Measurements from ENCODE around the gene CYREN. TPM values are rescaled to one million over a fixed set of nuclear protein-coding genes. Genes with fewer than 3 reads are reported as not detected.
"Not testable (repeated sequence)": the region's sequence is repeated elsewhere in the genome, so short reads cannot be mapped to it uniquely, and the experiment has no call there.

Gene CYREN
- total RNA-seq, 1 donor from 2014 or later = 20.8 TPM

DNA sequence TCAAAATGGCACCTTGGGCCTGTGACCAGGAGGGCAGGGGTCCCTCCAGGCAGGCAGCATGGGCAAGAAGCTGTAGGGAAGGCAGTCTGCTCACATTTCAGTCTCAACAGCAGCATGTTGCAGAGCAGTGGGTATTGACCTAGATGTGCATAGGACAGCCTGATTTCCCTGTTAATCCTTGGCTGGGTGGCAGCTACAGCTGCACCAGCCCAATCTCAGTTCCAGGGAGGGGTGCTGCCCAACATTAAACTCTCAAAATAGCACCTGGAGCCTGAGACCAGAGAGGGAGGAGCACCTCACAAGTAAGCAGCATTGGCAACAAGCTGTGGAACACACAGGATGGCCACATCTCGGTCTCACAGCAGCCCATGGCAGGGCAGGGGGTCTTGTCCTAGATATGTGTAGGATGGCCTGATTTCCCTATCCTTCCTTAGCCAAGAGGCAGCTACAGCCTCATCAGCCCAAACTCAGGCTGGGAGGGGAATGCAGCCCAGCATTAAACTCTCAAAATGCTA, 12.3 kb downstream of the CYREN start:
- DNase-seq = no peak

DNA sequence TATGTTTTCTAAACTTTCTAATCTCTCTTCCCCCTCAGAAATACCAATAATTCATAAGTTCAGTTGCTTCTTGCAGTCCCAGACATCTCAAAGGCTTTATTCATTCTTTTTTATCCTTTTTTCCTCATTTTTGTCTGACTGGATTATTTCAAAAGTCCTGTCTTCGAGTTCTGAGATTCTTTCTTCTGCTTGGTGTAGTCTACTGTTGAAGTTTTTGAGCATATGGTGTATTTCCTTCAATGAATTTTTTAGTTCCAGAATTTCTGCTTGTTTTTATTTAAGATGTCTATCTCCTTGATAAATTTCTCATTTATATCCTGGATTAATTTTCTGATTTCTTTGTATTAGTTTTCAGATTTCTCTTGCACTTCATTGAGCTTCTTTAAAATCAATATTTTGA, 14.2 kb downstream of the CYREN start:
- no peak for DNase-seq

DNA sequence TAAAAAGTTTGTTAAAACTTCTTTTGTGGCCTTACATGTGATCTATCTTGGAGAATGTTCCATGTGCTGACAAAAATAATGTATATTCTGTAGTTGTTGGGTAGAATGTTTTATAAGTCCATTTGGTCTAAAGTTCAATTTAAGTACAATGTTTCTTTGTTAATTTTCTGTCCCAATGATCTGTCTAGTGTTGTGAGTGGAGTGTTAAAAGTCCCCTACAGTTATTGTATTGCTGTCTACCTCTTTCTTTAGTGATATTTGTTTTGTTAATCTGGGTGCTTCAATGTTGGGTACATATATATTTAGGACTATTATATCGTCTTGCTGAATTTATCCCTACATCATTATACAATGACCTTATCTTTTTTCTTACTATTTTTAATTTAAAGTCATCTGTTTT, 15.8 kb downstream of the CYREN start:
- no peak for DNase-seq

GRCh38 chr7:135152442-135152841, 18.1 kb downstream of the CYREN start:
- DNase-seq = no peak

DNA sequence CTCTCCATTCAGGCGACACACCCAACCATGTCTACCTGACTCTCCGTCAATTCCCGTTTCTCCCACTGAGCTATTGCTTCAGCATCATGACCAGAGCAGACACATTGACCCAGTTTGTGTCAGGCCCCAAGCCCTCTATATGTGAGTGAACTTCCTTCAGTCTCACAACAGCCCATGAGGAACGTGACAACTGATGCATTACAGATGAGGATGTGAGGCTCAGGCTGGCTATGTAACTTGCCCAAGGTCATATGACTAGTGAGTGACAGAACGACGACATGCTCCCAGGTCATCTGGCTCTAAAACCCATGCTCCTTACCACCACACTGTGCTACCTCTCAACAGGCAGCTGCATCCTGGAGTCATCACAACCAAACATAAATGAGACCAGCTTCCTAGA, 19.0 kb downstream of the CYREN start:
- peak; percentile 55 for DNase-seq

- DNase-seq = no peak
Observed at GRCh38 chr7:135151132-135151531, 19.4 kb downstream of the CYREN start.

DNA sequence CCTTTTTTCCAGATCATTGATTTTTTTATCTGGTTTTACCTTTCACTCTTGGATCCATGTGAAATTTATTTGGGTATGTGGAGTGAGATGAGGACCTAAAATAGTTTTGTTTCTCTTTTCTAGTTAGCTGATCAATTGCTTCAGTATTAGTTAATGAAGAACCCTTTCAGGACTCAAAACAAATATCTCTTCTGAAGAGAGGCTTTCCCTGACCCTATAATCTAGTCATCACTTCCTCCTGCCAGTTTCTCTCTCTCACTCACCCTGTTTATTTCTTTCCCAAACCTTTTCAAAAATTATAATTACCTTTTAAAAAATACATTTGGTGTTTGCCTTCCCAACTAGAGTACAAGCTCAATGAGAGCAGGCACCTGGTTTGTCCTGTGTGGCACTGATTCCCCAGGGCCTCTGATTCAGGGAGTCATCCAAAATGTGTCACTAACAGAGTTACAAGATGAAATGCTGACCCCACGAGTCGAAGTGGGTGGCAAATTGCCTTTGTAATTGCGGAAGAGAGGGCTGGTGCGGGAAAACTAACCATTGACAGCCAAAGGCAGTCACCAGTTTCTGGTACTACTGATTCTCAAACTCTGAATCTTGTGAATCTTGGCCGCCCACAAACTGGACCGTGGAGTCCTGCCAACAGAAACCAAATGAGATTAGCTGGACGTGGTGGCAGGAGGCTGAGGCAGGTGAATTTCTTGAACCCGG, 20.3 kb downstream of the CYREN start:
- no peak for DNase-seq

- peak; percentile 82 for DNase-seq
Observed at GRCh38 chr7:135147899-135148721, 22.4 kb downstream of the CYREN start, which contains the start of gene TMEM140. TSS of gene TMEM140 (plus strand) at chr7:135148072. CDS start at chr7:135164442, 16,370 bp downstream.

GRCh38 chr7:135147341-135147898, 23.1 kb downstream of the CYREN start:
- peak; percentile 64 for DNase-seq

GRCh38 chr7:135143885-135144668, 26.4 kb downstream of the CYREN start:
- peak; percentile 80 for DNase-seq

DNA sequence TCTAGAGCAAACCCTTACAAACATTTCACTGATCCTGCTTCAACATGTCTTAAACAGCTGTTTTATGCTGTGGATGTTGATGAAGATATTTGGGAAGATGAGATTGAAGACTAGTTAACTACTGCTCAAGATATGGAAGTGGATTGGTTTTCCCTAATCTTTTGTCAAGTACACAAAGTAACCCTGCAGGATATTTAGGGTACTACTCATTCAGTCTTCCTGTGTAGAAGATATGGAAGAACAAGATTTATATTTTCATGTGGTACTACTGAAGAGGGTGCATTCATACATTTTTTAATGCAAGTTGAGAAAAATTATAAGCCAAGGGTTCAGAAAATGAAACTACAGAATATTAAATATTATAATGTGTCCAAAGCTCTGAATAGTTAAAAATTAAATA, 40.9 kb downstream of the CYREN start:
- no peak for DNase-seq

DNA sequence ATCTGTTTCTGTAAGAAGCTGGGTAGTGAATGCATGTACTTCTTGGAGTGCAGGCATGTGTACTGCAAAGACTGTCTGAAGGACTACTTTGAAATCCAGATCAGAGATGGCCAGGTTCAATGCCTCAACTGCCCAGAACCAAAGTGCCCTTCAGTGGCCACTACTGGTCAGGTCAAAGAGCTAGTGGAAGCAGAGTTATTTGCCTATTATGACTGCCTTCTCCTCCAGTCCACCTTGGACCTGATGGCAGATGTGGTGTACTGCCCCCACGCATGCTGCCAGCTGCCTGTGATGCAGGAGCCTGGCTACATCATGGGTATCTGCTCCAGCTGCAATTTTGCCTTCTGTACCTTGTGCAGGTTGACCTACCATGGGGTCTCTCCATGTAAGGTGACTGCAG, 41.6 kb downstream of the CYREN start:
- no peak for DNase-seq

- DNase-seq = not testable (repeated sequence)
Observed at GRCh38 chr7:135124631-135125030, 45.9 kb downstream of the CYREN start.

- no peak for DNase-seq
Observed at GRCh38 chr7:135121868-135122267, 48.6 kb downstream of the CYREN start.

DNA sequence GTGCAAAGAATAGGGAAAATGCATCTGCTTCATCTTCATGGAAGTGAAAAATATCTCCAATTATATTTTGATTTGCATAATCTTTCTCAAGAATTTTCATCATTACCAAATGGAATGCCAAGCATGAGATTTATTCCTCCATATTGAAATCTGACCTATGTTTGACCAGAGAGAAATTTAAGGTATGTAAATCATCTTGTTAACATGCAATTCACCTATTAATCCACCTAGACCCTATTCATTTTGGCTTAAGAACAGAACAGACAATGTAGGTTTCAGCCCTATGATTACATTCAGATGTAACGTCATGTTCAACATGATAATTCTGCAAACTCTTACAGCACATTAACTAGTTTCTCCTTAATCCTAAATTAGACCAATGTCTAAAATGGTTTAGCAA, 53.4 kb downstream of the CYREN start:
- DNase-seq = no peak

Other genes with a start within 250 kb of the CYREN start
- gene AGBL3, start 184.2 kb downstream of the CYREN start, total RNA-seq = 1.6 and 1.7 TPM in 2 replicates
- gene TMEM140, start 22.6 kb downstream of the CYREN start, total RNA-seq = 40.7 and 76.1 TPM in 2 replicates
- gene WDR91, start 40.8 kb upstream of the CYREN start, total RNA-seq = 5.3 and 7.7 TPM in 2 replicates
- gene STRA8, start 63.1 kb upstream of the CYREN start, total RNA-seq = not detected in 2 replicates